ENCODE data around the gene RNF113A. TPM values are rescaled to one million over a fixed set of nuclear protein-coding genes. Genes with fewer than 3 reads are reported as not detected.

RNF113A gene
- total and polyA plus RNA-seq, 2 donors (not counting 3 experiments of a cell fraction or from before 2014, with no cell fraction given): 9.4 to 11.7 TPM

DNA sequence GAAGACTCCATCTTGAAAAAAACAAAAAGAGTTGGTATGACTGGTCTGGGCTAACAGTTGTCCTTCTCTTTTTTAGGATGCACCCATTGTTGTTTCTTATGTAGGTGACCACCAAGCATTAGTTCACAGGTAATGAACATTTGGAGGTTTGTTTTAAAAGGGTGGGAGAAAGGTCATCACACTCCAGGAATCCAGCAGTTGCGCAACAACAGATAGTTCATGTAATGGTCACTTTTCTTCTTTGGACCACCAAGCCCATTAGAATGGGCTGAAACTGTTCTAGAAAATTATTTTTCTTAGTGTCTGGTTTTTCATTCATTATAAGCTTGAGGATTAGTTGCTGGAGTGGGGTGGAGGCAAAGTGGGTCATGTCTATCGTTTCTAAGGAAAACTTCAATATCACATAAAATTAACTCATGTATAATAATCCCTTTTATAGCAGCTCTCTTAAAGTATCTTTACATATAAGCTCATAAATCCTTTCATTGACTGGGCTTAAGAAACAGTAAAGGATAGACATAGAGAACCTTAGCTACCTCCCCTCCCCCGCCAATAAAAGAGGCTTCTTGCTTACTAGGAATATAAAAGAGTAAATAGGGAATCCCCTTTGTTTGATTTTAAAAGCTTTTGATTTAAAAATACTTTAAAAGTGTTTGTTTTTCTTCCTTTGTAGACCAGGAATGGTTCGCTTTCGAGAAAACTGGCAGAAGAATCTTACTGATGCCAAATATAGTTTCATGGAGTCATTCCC lies 48.5 kb upstream of the RNF113A start:
- BruUV-seq (replicated peaks): no TSS peak
- Histone ChIP-seq H3K4me3 (replicated peaks in 1 of 3; ENCODE audit: insufficient read depth in 1 of 3, low read depth in 1 of 3, low read length in 3 of 3) (no peak overlapping the region), H3K9me1 (replicated peaks; ENCODE audit: control insufficient read depth, extremely low read depth, insufficient read depth, low read length) (no peaks in the 10 kb centered on the region), H2AFZ (ENCODE audit: low read depth, low read length) (no peak overlapping the region), H3K27ac (ENCODE audit: insufficient read depth, low read depth, low read length) (no peak overlapping the region), H3K36me3 (ENCODE audit: control insufficient read depth in 2 of 2, extremely low read depth in 1 of 2, insufficient read depth in 2 of 2, low read length in 2 of 2) (no peaks in the 10 kb centered on the region), H3K4me2 (ENCODE audit: insufficient read depth, low read length) (no peak overlapping the region), H3K27me3 (ENCODE audit: control insufficient read depth in 2 of 2, insufficient read depth in 2 of 2, low read length in 2 of 2) (no peaks in the 10 kb centered on the region), H4K20me1 (replicated peaks; ENCODE audit: control insufficient read depth, extremely low read depth, insufficient read depth, low read length) (no peaks in the 10 kb centered on the region), H3K79me2 (ENCODE audit: control insufficient read depth, insufficient read depth, low read length) (no peaks in the 10 kb centered on the region), H3K4me1 (ENCODE audit: control insufficient read depth, extremely low read depth, insufficient read depth, low read length) (no peaks in the 10 kb centered on the region), H3K9ac (replicated peaks; ENCODE audit: extremely low read depth, insufficient read depth, low read length) (no peak overlapping the region), H3K9me3 (replicated peaks; ENCODE audit: control insufficient read depth, insufficient read depth, low read length) (no peaks in the 10 kb centered on the region)
- no peak for FAIRE-seq
- dilution Hi-C loops (cut with MboI; ENCODE audit: extremely low pct_ligation_motif_present, low sequenced_read_pairs) (no loop called here), intact Hi-C loops (cut with micrococcal nuclease) (no loop called here)
- POLR2A ChIA-PET: no interaction called here
- DNase-seq (ENCODE audit: low read depth, low spot score): no peak
- CTCF ChIA-PET: no interaction called here
- TF ChIP-seq, protein P1, sequence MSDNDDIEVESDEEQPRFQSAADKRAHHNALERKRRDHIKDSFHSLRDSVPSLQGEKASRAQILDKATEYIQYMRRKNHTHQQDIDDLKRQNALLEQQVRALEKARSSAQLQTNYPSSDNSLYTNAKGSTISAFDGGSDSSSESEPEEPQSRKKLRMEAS (IDR thresholded peaks at IDR 0.05; ENCODE audit: insufficient read depth, insufficient read length): no peak
- no peak for TF ChIP-seq EZH2 (IDR thresholded peaks at IDR 0.05; ENCODE audit: borderline replicate concordance, low read depth, low read length, severe bottlenecking)
- TF ChIP-seq GATA2 (IDR thresholded peaks at IDR 0.05; ENCODE audit: insufficient read depth, insufficient read length, low read depth, low read length): no peak
- TF ChIP-seq JUN (IDR thresholded peaks at IDR 0.05; ENCODE audit: borderline replicate concordance, insufficient read depth, insufficient read length, low read depth): no peak
- TF ChIP-seq, protein P2, sequence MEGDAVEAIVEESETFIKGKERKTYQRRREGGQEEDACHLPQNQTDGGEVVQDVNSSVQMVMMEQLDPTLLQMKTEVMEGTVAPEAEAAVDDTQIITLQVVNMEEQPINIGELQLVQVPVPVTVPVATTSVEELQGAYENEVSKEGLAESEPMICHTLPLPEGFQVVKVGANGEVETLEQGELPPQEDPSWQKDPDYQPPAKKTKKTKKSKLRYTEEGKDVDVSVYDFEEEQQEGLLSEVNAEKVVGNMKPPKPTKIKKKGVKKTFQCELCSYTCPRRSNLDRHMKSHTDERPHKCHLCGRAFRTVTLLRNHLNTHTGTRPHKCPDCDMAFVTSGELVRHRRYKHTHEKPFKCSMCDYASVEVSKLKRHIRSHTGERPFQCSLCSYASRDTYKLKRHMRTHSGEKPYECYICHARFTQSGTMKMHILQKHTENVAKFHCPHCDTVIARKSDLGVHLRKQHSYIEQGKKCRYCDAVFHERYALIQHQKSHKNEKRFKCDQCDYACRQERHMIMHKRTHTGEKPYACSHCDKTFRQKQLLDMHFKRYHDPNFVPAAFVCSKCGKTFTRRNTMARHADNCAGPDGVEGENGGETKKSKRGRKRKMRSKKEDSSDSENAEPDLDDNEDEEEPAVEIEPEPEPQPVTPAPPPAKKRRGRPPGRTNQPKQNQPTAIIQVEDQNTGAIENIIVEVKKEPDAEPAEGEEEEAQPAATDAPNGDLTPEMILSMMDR (IDR thresholded peaks at IDR 0.05; ENCODE audit: extremely low read depth in 1 of 2, insufficient read depth in 1 of 2, low read depth in 1 of 2, low read length in 2 of 2): no peak
- TF ChIP-seq FOS (IDR thresholded peaks at IDR 0.05; ENCODE audit: borderline replicate concordance, insufficient read depth, low read length): no peak
- TF ChIP-seq MYC (IDR thresholded peaks at IDR 0.05; ENCODE audit: low read depth, low read length): no peak
- TF ChIP-seq POLR2A (IDR thresholded peaks at IDR 0.05; ENCODE audit: low read depth, low read length): no peak
- no peak for TF ChIP-seq POLR2AphosphoS5 (IDR thresholded peaks at IDR 0.05; ENCODE audit: insufficient read depth, low read depth, low read length)
